OCI-LY7 (cell line): ENCODE results near the gene ACOT8. TPM values are rescaled to one million over a fixed set of nuclear protein-coding genes. Genes with fewer than 3 reads are reported as not detected.

Experiments used
- BruUV-seq: library from RNA; stranded (reverse); fragments of 400-500 nt; replicated peaks from 2 replicates; lab custom pipeline; 2021; lab: Mats Ljungman, UMichigan
- CTCF ChIA-PET: fragments of 300-600 bp; sonication (Branson Sonifier 250); formaldehyde crosslinking; loops from one replicate; lab custom pipeline; 2022; ENCODE audit warnings: antibody characterized with exemption; ENCODE audit not compliant: unreplicated experiment; lab: Charles Lee
- POLR2A ChIA-PET: fragments of 300-600 bp; sonication (Branson Sonifier 250); formaldehyde crosslinking; loops from one replicate; lab custom pipeline; 2022; ENCODE audit warnings: antibody characterized with exemption; lab: Charles Lee
- DNase-seq: peaks from one replicate; pipeline ENCODE4 v3.0.0-alpha.2; 2015; ENCODE audit warnings: low spot score
- H2AFZ ChIP-seq: fragments of 200-600 bp; sonication (generic), shearing (Covaris generic); 2 replicates; pipeline ENCODE4 v1.6.1; 2014; ENCODE audit warnings: mild to moderate bottlenecking, antibody characterized with exemption, low read length, moderate library complexity
- H3K27ac ChIP-seq: fragments of 200-600 bp; sonication (generic); 2 replicates; pipeline ENCODE4 v1.5.1; 2014; ENCODE audit warnings: mixed run types, low read depth, mild to moderate bottlenecking, moderate library complexity, low read length, inconsistent platforms; ENCODE audit not compliant: poor library complexity, severe bottlenecking
- H3K36me3 ChIP-seq: fragments of 200-600 bp; sonication (generic); 2 replicates; pipeline ENCODE4 v1.6.1; 2014; ENCODE audit warnings: mild to moderate bottlenecking, antibody characterized with exemption, low read length, moderate library complexity, mixed read lengths; ENCODE audit not compliant: insufficient read depth
- H3K4me1 ChIP-seq: fragments of 200-600 bp; sonication (generic); 2 replicates; pipeline ENCODE4 v1.5.1; 2014; ENCODE audit warnings: mild to moderate bottlenecking, low read length; ENCODE audit not compliant: insufficient read depth, poor library complexity, severe bottlenecking
- H3K4me2 ChIP-seq: fragments of 200-600 bp; sonication (generic); 2 replicates; pipeline ENCODE4 v1.6.1; 2014; ENCODE audit warnings: mild to moderate bottlenecking, low read length
- H3K4me3 ChIP-seq: fragments of 200-600 bp; sonication (generic); 2 replicates; pipeline ENCODE4 v1.5.1; 2014; ENCODE audit warnings: mild to moderate bottlenecking, low read depth, low read length; ENCODE audit not compliant: poor library complexity, severe bottlenecking
- H3K79me2 ChIP-seq: fragments of 200-600 bp; sonication (generic); 2 replicates; pipeline ENCODE4 v1.6.1; 2016; ENCODE audit warnings: low read depth, mild to moderate bottlenecking, low read length, moderate library complexity, mixed read lengths; ENCODE audit not compliant: insufficient read depth
- H3K9me2 ChIP-seq: fragments of 200-600 bp; sonication (generic); 2 replicates; pipeline ENCODE4 v1.6.1; 2016; ENCODE audit warnings: mild to moderate bottlenecking, low read length, mixed read lengths; ENCODE audit not compliant: insufficient read depth
- H3K9me3 ChIP-seq: fragments of 200-600 bp; sonication (generic); 2 replicates; pipeline ENCODE4 v1.6.1; 2014; ENCODE audit warnings: mild to moderate bottlenecking, mixed run types, low read length, mixed read lengths
- H4K20me1 ChIP-seq: fragments of 200-600 bp; sonication (generic); 2 replicates; pipeline ENCODE4 v1.6.1; 2014; ENCODE audit warnings: mild to moderate bottlenecking, antibody characterized with exemption, low read length, moderate library complexity, mixed read lengths; ENCODE audit not compliant: insufficient read depth
- CTCF ChIP-seq: fragments of 200-600 bp; sonication (generic); conservative IDR thresholded peaks from 2 replicates; pipeline ENCODE4 v1.5.1; 2014; ENCODE audit warnings: mild to moderate bottlenecking, antibody characterized with exemption, low read length, moderate library complexity, mixed read lengths
- EZH2phosphoT487 ChIP-seq: fragments of 200-600 bp; sonication (generic); IDR thresholded peaks from 2 replicates; pipeline ENCODE4 v1.6.1; 2018; ENCODE audit warnings: low read depth, borderline replicate concordance, mild to moderate bottlenecking, mixed run types, antibody characterized with exemption, low read length, moderate library complexity, mixed read lengths
- intact Hi-C: fragments of 100-400 bp; cut with micrococcal nuclease; formaldehyde crosslinking; loops from one replicate; pipeline ENCODE4 v1.10.0; 2022; ENCODE audit not compliant: unreplicated experiment
- total RNA-seq, 2 experiments: library from RNA; depleted of rRNA in 1 of 2; stranded (reverse); fragments of >200 nt in 1 of 2; shearing (Covaris generic) in 1 of 2; gene quantifications; 2 replicates each; pipeline ENCODE4 v1.2.3, GENCODE V29; 2014 to 2022

The ACOT8 gene
- total RNA-seq, 2 experiments from 2014 or later: 28.2 to 37.1 TPM

GRCh38 chr20:45892049-45892825 lies 35.0 kb upstream of the ACOT8 start:
- Histone ChIP-seq H3K4me1 (peaks cover 15% of the 10 kb centered on the region), H2AFZ (no peak overlapping the region), H4K20me1 (no peaks in the 10 kb centered on the region), H3K79me2 (no peaks in the 10 kb centered on the region), H3K4me2 (peak overlapping the region; percentile 98), H3K4me3 (peak overlapping the region; percentile 85), H3K9me3 (no peaks in the 10 kb centered on the region), H3K36me3 (peaks cover 4% of the 10 kb centered on the region), H3K9me2 (no peaks in the 10 kb centered on the region), H3K27ac (no peak overlapping the region)
- no peak for TF ChIP-seq EZH2phosphoT487
- no peak for TF ChIP-seq CTCF
- no peak for DNase-seq
- ChIA-PET CTCF (no interaction called here), POLR2A (interaction anchor here (1.0 to 1.4 kb wide), 3 partner anchors 10 to 92 kb away, joined by 3 to 4 read pairs (median 4); no protein-coding TSS in a partner anchor)
- TSS peak; percentile 48 for BruUV-seq
- intact Hi-C loops: no loop called here

GRCh38 chr20:45890985-45891983 lies 34.1 kb upstream of the ACOT8 start, which contains the start of the genes CTSA and NEURL2:
TSS of gene CTSA (plus strand) at chr20:45891335. CDS start at chr20:45891569, 234 bp downstream.
TSS of gene NEURL2 (minus strand) at chr20:45891208. CDS start at chr20:45890991, 217 bp downstream.
- H4K20me1 ChIP-seq: no peaks in the 10 kb centered on the region
- BruUV-seq: no TSS peak

More at GRCh38 chr20:45890985-45891983, 34.1 kb upstream of the ACOT8 start, which contains the start of the genes CTSA and NEURL2:
- TF ChIP-seq EZH2phosphoT487 (no peak), CTCF (no peak)
- Histone ChIP-seq H3K4me2 (peak within 1 kb of the TSS; percentile 98), H3K4me3 (peak within 1 kb of the TSS; percentile 85), H3K9me3 (no peaks in the 10 kb centered on the region), H3K27ac (peak within 1 kb of the TSS; percentile 21), H3K4me1 (peaks cover 15% of the 10 kb centered on the region), H3K9me2 (no peaks in the 10 kb centered on the region), H3K36me3 (no peaks in the 10 kb centered on the region; the same call in 1 of the 2 replicates), H3K79me2 (no peaks in the 10 kb centered on the region), H2AFZ (peak within 1 kb of the TSS; percentile 88)
- DNase-seq: peak; percentile 91
- POLR2A ChIA-PET: interaction anchor here (1.1 to 1.7 kb wide), 4 partner anchors 9 to 79 kb away, joined by 3 to 5 read pairs (median 4); partner anchors contain the start of gene PCIF1
- intact Hi-C loops: no loop called here
- CTCF ChIA-PET: no interaction called here
